Measurements from ENCODE around the gene FAM151B.
A peak's percentile ranks its signal among the peaks of the same experiment; 100 is the strongest.

The FAM151B gene

DNA sequence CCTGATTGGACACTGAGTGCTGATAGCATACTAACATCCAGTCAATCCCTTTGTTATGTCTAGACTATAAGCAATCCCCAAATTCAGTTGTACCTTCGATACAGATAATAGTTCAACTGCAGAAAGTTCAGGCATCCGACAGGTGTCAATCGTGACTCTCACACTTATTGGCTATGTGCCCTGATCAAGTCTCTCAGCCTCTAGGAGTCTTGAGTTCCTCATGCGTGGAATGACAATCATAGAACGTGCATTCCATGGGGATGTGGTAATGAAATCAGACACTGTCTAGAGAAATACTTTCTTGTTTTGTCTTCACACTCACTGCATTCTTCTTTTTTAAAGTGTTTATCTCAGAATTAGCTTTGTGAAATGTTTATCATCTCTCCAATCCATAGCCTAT, 77.4 kb downstream of the FAM151B start:
- peak; percentile 30 to 80 for DNase-seq
- no peaks in the 10 kb centered on the region for H3K79me2 ChIP-seq (ENCODE audit: control insufficient read depth, insufficient read depth, low read length, poor library complexity)
- no peak overlapping the region for H2AK5ac ChIP-seq (ENCODE audit: low read length)
- no CpG with 5 or more reads among the region's 5 CpGs for WGBS (ENCODE audit: extremely low coverage, insufficient coverage, insufficient read length)
- H4K8ac ChIP-seq (ENCODE audit: low read depth, low read length), result no peak overlapping the region
- H3K4me2 ChIP-seq (ENCODE audit: low read length), result no peak overlapping the region
- H3K23ac ChIP-seq (ENCODE audit: low read length), result no peak overlapping the region
- H2BK5ac ChIP-seq (ENCODE audit: low read depth, low read length, poor library complexity), result no peak overlapping the region
- H3K4ac ChIP-seq (ENCODE audit: low read depth, low read length), result no peak overlapping the region
- H3K4me1 ChIP-seq (ENCODE audit: control insufficient read depth in 1 of 2, insufficient read depth in 2 of 2, low read length in 2 of 2), result peaks cover 8 to 10% of the 10 kb centered on the region in 2 experiments
- peaks cover 23% of the 10 kb centered on the region for H3K27me3 ChIP-seq (ENCODE audit: insufficient read depth, low read length)
- H3K18ac ChIP-seq (ENCODE audit: low read length), result no peak overlapping the region
- no peak overlapping the region for H3K14ac ChIP-seq (ENCODE audit: low read length)
- H4K12ac ChIP-seq (ENCODE audit: low read depth, low read length), result no peak overlapping the region
- H2BK12ac ChIP-seq (ENCODE audit: low read length), result no peak overlapping the region
- no peak overlapping the region for H3K27ac ChIP-seq (ENCODE audit: low read depth, low read length)
- no peak overlapping the region for H2BK120ac ChIP-seq (ENCODE audit: insufficient read depth, low read length, poor library complexity)
- H3K79me1 ChIP-seq (ENCODE audit: low read length), result no peaks in the 10 kb centered on the region
- no peak overlapping the region for H2AFZ ChIP-seq (ENCODE audit: insufficient read depth, low read length, poor library complexity)
- no peaks in the 10 kb centered on the region for H3K36me3 ChIP-seq (ENCODE audit: control insufficient read depth in 1 of 2, insufficient read depth in 2 of 2, low read length in 2 of 2)
- peaks cover 5% of the 10 kb centered on the region for H3K9me3 ChIP-seq (ENCODE audit: insufficient read depth, low read depth, low read length)
- no peak overlapping the region for H3K9ac ChIP-seq (ENCODE audit: low read length)
- H3K4me3 ChIP-seq (ENCODE audit: low read depth, low read length), result no peak overlapping the region
- H4K91ac ChIP-seq (ENCODE audit: low read depth, low read length), result no peak overlapping the region

DNA sequence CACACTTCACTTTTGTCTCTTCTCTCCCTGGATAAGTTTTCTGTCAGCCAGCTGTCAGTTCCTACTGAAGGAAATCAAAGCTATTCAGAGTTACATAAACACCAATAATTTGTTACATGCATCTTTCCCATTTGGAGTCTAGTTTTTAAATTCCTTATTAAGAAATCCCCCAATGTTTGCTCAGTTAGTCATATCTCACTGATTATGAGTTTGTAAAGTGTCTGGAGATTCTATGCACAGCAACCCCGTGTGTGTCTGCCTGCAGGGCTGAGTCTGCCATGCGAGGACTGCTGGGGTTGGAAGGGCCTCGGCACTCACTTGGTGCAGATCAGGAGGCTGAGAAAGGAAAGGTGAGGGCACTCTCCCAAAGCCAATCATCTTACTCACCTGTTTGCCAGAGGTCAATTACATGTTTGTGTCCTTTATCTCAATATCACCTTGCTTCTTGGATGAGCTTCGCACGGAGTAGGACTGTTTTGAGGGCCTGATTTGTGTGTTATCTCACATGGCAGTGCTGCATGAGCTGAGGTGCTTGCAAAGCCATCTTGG, 78.9 kb downstream of the FAM151B start:
- Histone ChIP-seq H3K9ac (ENCODE audit: low read length) (no peak overlapping the region), H2AK5ac (ENCODE audit: low read length) (no peak overlapping the region), H3K4ac (ENCODE audit: low read depth, low read length) (no peak overlapping the region), H3K79me1 (ENCODE audit: low read length) (no peaks in the 10 kb centered on the region), H3K79me2 (ENCODE audit: control insufficient read depth, insufficient read depth, low read length, poor library complexity) (no peaks in the 10 kb centered on the region), H4K91ac (ENCODE audit: low read depth, low read length) (no peak overlapping the region), H3K27ac (ENCODE audit: low read depth, low read length) (no peak overlapping the region), H3K9me3 (ENCODE audit: insufficient read depth, low read depth, low read length) (peaks cover 7% of the 10 kb centered on the region), H3K18ac (ENCODE audit: low read length) (no peak overlapping the region), H3K36me3 (ENCODE audit: control insufficient read depth in 1 of 2, insufficient read depth in 2 of 2, low read length in 2 of 2) (no peaks in the 10 kb centered on the region), H3K14ac (ENCODE audit: low read length) (no peak overlapping the region), H3K4me2 (ENCODE audit: low read length) (no peak overlapping the region), H2BK12ac (ENCODE audit: low read length) (no peak overlapping the region), H4K12ac (ENCODE audit: low read depth, low read length) (no peak overlapping the region), H3K4me1 (ENCODE audit: control insufficient read depth in 1 of 2, insufficient read depth in 2 of 2, low read length in 2 of 2) (peaks cover 10 to 12% of the 10 kb centered on the region in 2 experiments), H2AFZ (ENCODE audit: insufficient read depth, low read length, poor library complexity) (no peak overlapping the region), H3K23ac (ENCODE audit: low read length) (no peak overlapping the region), H2BK5ac (ENCODE audit: low read depth, low read length, poor library complexity) (no peak overlapping the region), H3K4me3 (ENCODE audit: low read depth, low read length) (no peak overlapping the region), H4K8ac (ENCODE audit: low read depth, low read length) (no peak overlapping the region), H2BK120ac (ENCODE audit: insufficient read depth, low read length, poor library complexity) (no peak overlapping the region), H3K27me3 (ENCODE audit: insufficient read depth, low read length) (peaks cover 29% of the 10 kb centered on the region)
- WGBS (ENCODE audit: extremely low coverage, insufficient coverage, insufficient read length), result no CpG with 5 or more reads among the region's 5 CpGs
- DNase-seq, result peak in 1 of 2 donors; percentile 20

GRCh38 chr5:80568251-80568650, 80.4 kb downstream of the FAM151B start:
- no peak overlapping the region for H3K9ac ChIP-seq (ENCODE audit: low read length)
- H3K18ac ChIP-seq (ENCODE audit: low read length), result no peak overlapping the region
- H3K79me1 ChIP-seq (ENCODE audit: low read length), result no peaks in the 10 kb centered on the region
- H2BK120ac ChIP-seq (ENCODE audit: insufficient read depth, low read length, poor library complexity), result no peak overlapping the region
- no peak overlapping the region for H3K23ac ChIP-seq (ENCODE audit: low read length)
- no peaks in the 10 kb centered on the region for H3K36me3 ChIP-seq (ENCODE audit: control insufficient read depth in 1 of 2, insufficient read depth in 2 of 2, low read length in 2 of 2)
- H3K14ac ChIP-seq (ENCODE audit: low read length), result no peak overlapping the region
- WGBS (ENCODE audit: extremely low coverage, insufficient coverage, insufficient read length), result no CpG with 5 or more reads among the region's 6 CpGs
- H4K12ac ChIP-seq (ENCODE audit: low read depth, low read length), result no peak overlapping the region
- H3K4me2 ChIP-seq (ENCODE audit: low read length), result no peak overlapping the region
- H3K4me1 ChIP-seq (ENCODE audit: control insufficient read depth in 1 of 2, insufficient read depth in 2 of 2, low read length in 2 of 2), result peaks cover 10 to 12% of the 10 kb centered on the region in 2 experiments
- no peak overlapping the region for H2BK5ac ChIP-seq (ENCODE audit: low read depth, low read length, poor library complexity)
- H2AK5ac ChIP-seq (ENCODE audit: low read length), result no peak overlapping the region
- H3K4me3 ChIP-seq (ENCODE audit: low read depth, low read length), result no peak overlapping the region
- H3K4ac ChIP-seq (ENCODE audit: low read depth, low read length), result no peak overlapping the region
- H3K27ac ChIP-seq (ENCODE audit: low read depth, low read length), result no peak overlapping the region
- no peaks in the 10 kb centered on the region for H3K79me2 ChIP-seq (ENCODE audit: control insufficient read depth, insufficient read depth, low read length, poor library complexity)
- H3K27me3 ChIP-seq (ENCODE audit: insufficient read depth, low read length), result peaks cover 29% of the 10 kb centered on the region
- H4K91ac ChIP-seq (ENCODE audit: low read depth, low read length), result no peak overlapping the region
- no peak for DNase-seq
- H2AFZ ChIP-seq (ENCODE audit: insufficient read depth, low read length, poor library complexity), result no peak overlapping the region
- H4K8ac ChIP-seq (ENCODE audit: low read depth, low read length), result no peak overlapping the region
- H3K9me3 ChIP-seq (ENCODE audit: insufficient read depth, low read depth, low read length), result peaks cover 9% of the 10 kb centered on the region
- H2BK12ac ChIP-seq (ENCODE audit: low read length), result no peak overlapping the region

DNA sequence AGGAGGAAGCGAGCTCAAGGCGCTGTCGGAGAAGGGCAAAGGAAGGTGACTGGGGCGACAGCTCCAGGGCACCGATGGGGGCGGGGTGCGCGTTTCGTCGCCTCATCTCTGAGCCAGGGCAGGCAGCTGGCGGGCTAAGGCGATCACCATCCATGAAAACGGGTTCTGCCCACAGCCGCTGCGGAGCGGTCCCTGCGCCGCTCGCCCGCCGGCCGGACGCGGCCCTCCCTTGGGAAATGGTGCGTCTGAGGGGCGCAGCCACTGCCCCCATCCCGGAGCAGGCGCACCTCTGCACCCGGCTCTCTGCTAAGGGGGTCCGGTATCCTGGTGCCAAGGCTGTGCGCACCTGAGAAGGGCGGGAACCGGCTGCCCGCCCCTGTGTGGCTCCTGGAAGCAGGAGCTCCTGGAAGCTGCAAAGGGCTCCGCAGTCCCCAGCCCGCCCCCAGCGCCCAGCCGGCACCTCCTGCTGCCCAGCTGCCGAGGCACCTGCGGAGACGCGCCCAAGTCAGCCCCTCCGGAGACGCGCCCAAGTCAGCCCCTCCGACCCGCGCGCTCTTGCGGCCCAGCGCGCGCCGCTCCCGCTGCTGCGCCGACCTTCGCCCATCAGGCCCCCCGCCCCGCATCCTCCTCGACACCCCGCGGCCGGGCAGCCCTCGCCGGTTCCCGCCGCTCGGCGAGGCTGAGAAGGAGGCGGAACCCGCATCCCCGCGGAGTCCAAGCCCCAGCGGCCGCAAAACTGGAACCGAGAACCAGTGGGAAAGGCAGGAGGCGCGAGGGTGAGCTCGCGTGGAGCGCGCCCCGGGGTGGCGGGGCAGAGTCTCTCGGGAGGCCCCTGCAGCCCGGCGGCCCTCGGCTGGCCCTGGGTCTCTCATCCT, 81.4 kb downstream of the FAM151B start:
- Histone ChIP-seq H2AFZ (ENCODE audit: insufficient read depth, low read length, poor library complexity) (peak overlapping the region; percentile 48), H2BK120ac (ENCODE audit: insufficient read depth, low read length, poor library complexity) (no peak overlapping the region), H3K79me2 (ENCODE audit: control insufficient read depth, insufficient read depth, low read length, poor library complexity) (no peaks in the 10 kb centered on the region), H4K91ac (ENCODE audit: low read depth, low read length) (no peak overlapping the region), H3K14ac (ENCODE audit: low read length) (no peak overlapping the region), H3K36me3 (ENCODE audit: control insufficient read depth in 1 of 2, insufficient read depth in 2 of 2, low read length in 2 of 2) (no peaks in the 10 kb centered on the region), H3K4me2 (ENCODE audit: low read length) (peak overlapping the region; percentile 96), H3K79me1 (ENCODE audit: low read length) (no peaks in the 10 kb centered on the region), H3K9ac (ENCODE audit: low read length) (no peak overlapping the region), H2BK12ac (ENCODE audit: low read length) (no peak overlapping the region), H3K4me3 (ENCODE audit: low read depth, low read length) (peak overlapping the region; percentile 68), H3K23ac (ENCODE audit: low read length) (no peak overlapping the region), H2AK5ac (ENCODE audit: low read length) (no peak overlapping the region), H3K4ac (ENCODE audit: low read depth, low read length) (no peak overlapping the region), H3K4me1 (ENCODE audit: control insufficient read depth in 1 of 2, insufficient read depth in 2 of 2, low read length in 2 of 2) (peaks cover 10 to 12% of the 10 kb centered on the region in 2 experiments), H3K27ac (ENCODE audit: low read depth, low read length) (no peak overlapping the region), H4K12ac (ENCODE audit: low read depth, low read length) (no peak overlapping the region), H3K27me3 (ENCODE audit: insufficient read depth, low read length) (peaks cover 29% of the 10 kb centered on the region), H3K18ac (ENCODE audit: low read length) (no peak overlapping the region), H2BK5ac (ENCODE audit: low read depth, low read length, poor library complexity) (no peak overlapping the region), H3K9me3 (ENCODE audit: insufficient read depth, low read depth, low read length) (peaks cover 9% of the 10 kb centered on the region), H4K8ac (ENCODE audit: low read depth, low read length) (no peak overlapping the region)
- DNase-seq, result peak in 1 of 2 donors; percentile 14
- WGBS (ENCODE audit: extremely low coverage, insufficient coverage, insufficient read length), result no CpG with 5 or more reads among the region's 89 CpGs

Data from trophoblast cell (in vitro differentiated cells and primary cell).